Measurements from ENCODE around the gene ZFC3H1. TPM values are rescaled to one million over a fixed set of nuclear protein-coding genes. Genes with fewer than 3 reads are reported as not detected.
A peak's percentile ranks its signal among the peaks of the same experiment; 100 is the strongest.

Gene ZFC3H1
- total and polyA plus RNA-seq, 9 of the 15 experiments (the other 6 are each of a cell fraction or from before 2014, with no cell fraction given) = 14.8 to 80.5 (median 22.1) TPM

DNA sequence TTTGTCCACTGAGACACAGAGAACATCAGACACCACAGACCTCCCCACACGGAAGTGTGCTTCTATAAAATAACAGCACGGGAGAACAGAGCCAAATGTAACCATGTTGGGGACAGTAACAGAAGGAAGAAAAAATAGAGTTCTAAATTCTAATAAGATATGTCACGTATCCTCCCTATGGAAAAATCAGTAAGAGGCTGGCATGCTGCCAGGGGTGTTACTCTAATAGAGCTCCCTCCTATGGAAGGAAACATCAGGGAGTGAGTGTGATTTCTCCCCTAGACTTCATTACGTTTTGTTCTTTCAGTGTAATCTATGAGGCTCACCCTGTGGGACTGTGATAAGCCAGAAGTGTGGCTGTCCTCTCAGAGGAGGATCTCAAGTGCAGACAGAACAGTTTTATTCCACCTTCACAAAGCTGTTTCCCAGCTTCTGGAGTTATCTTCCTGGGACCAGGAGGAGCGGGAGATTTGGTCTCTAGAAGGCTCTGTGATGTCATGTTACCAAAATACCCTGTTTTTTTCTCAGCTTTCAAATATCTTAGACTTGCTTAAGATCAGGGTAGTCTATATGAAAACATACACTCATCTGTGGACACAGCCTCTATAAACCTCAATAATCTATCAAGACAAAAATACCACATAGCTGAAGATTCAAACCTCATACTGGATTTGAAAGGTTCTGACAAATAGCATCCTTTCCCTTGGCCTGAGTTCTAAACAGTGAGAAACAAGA is 69.3 kb downstream of the ZFC3H1 start (continued):
- no peak for TF ChIP-seq SREBF1 (IDR thresholded peaks at IDR 0.05; ENCODE audit: borderline replicate concordance, low read depth, low read length)
- no peak for TF ChIP-seq XRCC4 (IDR thresholded peaks at IDR 0.05; ENCODE audit: extremely low read depth, insufficient read depth, insufficient read length)
- TF ChIP-seq NEUROD1 (IDR thresholded peaks at IDR 0.05; ENCODE audit: borderline replicate concordance, low read depth, low read length, partially characterized antibody) = no peak
- TF ChIP-seq, protein P1, sequence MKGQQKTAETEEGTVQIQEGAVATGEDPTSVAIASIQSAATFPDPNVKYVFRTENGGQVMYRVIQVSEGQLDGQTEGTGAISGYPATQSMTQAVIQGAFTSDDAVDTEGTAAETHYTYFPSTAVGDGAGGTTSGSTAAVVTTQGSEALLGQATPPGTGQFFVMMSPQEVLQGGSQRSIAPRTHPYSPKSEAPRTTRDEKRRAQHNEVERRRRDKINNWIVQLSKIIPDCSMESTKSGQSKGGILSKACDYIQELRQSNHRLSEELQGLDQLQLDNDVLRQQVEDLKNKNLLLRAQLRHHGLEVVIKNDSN (CRISPR knock-in tag; IDR thresholded peaks at IDR 0.05) = no peak
- TF ChIP-seq ZNF431 (CRISPR knock-in tag; IDR thresholded peaks at IDR 0.05) = no peak
- TF ChIP-seq KDM1A (IDR thresholded peaks at IDR 0.05) = peak; percentile 42 to 60; a peak in 3 of 4 replicates
- no peak for TF ChIP-seq HMGN3 (IDR thresholded peaks at IDR 0.05; ENCODE audit: borderline replicate concordance, extremely low read depth, insufficient read length, low read depth, low read length)
- TF ChIP-seq CCAR2 (IDR thresholded peaks at IDR 0.05; ENCODE audit: low read depth, low read length) = no peak
- TF ChIP-seq, protein P2, sequence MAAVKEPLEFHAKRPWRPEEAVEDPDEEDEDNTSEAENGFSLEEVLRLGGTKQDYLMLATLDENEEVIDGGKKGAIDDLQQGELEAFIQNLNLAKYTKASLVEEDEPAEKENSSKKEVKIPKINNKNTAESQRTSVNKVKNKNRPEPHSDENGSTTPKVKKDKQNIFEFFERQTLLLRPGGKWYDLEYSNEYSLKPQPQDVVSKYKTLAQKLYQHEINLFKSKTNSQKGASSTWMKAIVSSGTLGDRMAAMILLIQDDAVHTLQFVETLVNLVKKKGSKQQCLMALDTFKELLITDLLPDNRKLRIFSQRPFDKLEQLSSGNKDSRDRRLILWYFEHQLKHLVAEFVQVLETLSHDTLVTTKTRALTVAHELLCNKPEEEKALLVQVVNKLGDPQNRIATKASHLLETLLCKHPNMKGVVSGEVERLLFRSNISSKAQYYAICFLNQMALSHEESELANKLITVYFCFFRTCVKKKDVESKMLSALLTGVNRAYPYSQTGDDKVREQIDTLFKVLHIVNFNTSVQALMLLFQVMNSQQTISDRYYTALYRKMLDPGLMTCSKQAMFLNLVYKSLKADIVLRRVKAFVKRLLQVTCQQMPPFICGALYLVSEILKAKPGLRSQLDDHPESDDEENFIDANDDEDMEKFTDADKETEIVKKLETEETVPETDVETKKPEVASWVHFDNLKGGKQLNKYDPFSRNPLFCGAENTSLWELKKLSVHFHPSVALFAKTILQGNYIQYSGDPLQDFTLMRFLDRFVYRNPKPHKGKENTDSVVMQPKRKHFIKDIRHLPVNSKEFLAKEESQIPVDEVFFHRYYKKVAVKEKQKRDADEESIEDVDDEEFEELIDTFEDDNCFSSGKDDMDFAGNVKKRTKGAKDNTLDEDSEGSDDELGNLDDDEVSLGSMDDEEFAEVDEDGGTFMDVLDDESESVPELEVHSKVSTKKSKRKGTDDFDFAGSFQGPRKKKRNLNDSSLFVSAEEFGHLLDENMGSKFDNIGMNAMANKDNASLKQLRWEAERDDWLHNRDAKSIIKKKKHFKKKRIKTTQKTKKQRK (IDR thresholded peaks at IDR 0.05; ENCODE audit: borderline replicate concordance, low read depth, low read length) = no peak
- no peak for TF ChIP-seq TAF1 (IDR thresholded peaks at IDR 0.05; ENCODE audit: control insufficient read depth, extremely low read depth, insufficient read depth, low read length, severe bottlenecking)
- TF ChIP-seq, protein P3, sequence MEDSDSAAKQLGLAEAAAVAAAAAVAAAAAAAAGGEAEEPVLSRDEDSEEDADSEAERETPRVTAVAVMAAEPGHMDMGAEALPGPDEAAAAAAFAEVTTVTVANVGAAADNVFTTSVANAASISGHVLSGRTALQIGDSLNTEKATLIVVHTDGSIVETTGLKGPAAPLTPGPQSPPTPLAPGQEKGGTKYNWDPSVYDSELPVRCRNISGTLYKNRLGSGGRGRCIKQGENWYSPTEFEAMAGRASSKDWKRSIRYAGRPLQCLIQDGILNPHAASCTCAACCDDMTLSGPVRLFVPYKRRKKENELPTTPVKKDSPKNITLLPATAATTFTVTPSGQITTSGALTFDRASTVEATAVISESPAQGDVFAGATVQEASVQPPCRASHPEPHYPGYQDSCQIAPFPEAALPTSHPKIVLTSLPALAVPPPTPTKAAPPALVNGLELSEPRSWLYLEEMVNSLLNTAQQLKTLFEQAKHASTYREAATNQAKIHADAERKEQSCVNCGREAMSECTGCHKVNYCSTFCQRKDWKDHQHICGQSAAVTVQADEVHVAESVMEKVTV (CRISPR knock-in tag; IDR thresholded peaks at IDR 0.05) = no peak
- 0 out of 2 replicates have a peak, but pooled peaks have one; percentile 46 for TF ChIP-seq HCFC1 (IDR thresholded peaks at IDR 0.05; ENCODE audit: low read depth, low read length)
- no peak for TF ChIP-seq ETV5 (CRISPR knock-in tag; IDR thresholded peaks at IDR 0.05; ENCODE audit: low read depth)
- peak; percentile 52; the same call in 1 of the 2 replicates for TF ChIP-seq STAT5A (IDR thresholded peaks at IDR 0.05; ENCODE audit: borderline replicate concordance, low read length)
- TF ChIP-seq NBN (IDR thresholded peaks at IDR 0.05; ENCODE audit: low read depth) = peak; percentile 72; the same call in 1 of the 2 replicates
- peak; percentile 77; the same call in 1 of the 2 replicates for TF ChIP-seq ZEB2 (IDR thresholded peaks at IDR 0.05)
- no peak for TF ChIP-seq RB1 (IDR thresholded peaks at IDR 0.05; ENCODE audit: low read depth)
- TF ChIP-seq SMARCC2 (IDR thresholded peaks at IDR 0.05; ENCODE audit: low read depth) = 0 out of 2 replicates have a peak, but pooled peaks have one; percentile 25
- TF ChIP-seq, protein P4, sequence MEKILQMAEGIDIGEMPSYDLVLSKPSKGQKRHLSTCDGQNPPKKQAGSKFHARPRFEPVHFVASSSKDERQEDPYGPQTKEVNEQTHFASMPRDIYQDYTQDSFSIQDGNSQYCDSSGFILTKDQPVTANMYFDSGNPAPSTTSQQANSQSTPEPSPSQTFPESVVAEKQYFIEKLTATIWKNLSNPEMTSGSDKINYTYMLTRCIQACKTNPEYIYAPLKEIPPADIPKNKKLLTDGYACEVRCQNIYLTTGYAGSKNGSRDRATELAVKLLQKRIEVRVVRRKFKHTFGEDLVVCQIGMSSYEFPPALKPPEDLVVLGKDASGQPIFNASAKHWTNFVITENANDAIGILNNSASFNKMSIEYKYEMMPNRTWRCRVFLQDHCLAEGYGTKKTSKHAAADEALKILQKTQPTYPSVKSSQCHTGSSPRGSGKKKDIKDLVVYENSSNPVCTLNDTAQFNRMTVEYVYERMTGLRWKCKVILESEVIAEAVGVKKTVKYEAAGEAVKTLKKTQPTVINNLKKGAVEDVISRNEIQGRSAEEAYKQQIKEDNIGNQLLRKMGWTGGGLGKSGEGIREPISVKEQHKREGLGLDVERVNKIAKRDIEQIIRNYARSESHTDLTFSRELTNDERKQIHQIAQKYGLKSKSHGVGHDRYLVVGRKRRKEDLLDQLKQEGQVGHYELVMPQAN (IDR thresholded peaks at IDR 0.05; ENCODE audit: borderline replicate concordance) = no peak
- TF ChIP-seq NONO (IDR thresholded peaks at IDR 0.05; ENCODE audit: low read depth in 2 of 2, low read length in 1 of 2) = no peak

Data from K562 (cell line).